DOHH2 (cell line): Measurements from ENCODE around the gene CERS6.

Experiments
- H3F3A ChIP-seq: fragments of 200-600 bp; sonication (generic), shearing (Covaris generic); 2 replicates; pipeline ENCODE4 v1.6.0; 2016; ENCODE audit warnings: antibody characterized with exemption, mild to moderate bottlenecking; ENCODE audit not compliant: control insufficient read depth, insufficient read depth
- H3K27ac ChIP-seq: fragments of 200-600 bp; sonication (generic); 2 replicates; pipeline ENCODE4 v1.5.1; 2014; ENCODE audit warnings: low read depth, mild to moderate bottlenecking, low read length, moderate library complexity
- H3K27me3 ChIP-seq: fragments of 200-600 bp; sonication (generic); 2 replicates; pipeline ENCODE4 v1.6.1; 2014; ENCODE audit warnings: mild to moderate bottlenecking, low read length, mixed read lengths; ENCODE audit not compliant: control insufficient read depth
- H3K36me3 ChIP-seq: fragments of 200-600 bp; sonication (generic); 2 replicates; pipeline ENCODE4 v1.6.1; 2014; ENCODE audit warnings: mild to moderate bottlenecking, low read length, moderate library complexity, mixed read lengths; ENCODE audit not compliant: control insufficient read depth
- H3K4me1 ChIP-seq: fragments of 200-600 bp; sonication (generic); 2 replicates; pipeline ENCODE4 v1.6.1; 2014; ENCODE audit warnings: mild to moderate bottlenecking, low read length, mixed read lengths; ENCODE audit not compliant: control insufficient read depth
- H3K4me2 ChIP-seq: fragments of 200-600 bp; sonication (generic); 2 replicates; pipeline ENCODE4 v1.6.0; 2014; ENCODE audit warnings: mild to moderate bottlenecking, low read length, moderate library complexity
- H3K4me3 ChIP-seq: fragments of 200-600 bp; sonication (generic); 2 replicates; pipeline ENCODE4 v1.5.1; 2014; ENCODE audit warnings: mild to moderate bottlenecking, low read length, mixed read lengths
- H3K79me2 ChIP-seq: fragments of 200-600 bp; sonication (generic); 2 replicates; pipeline ENCODE4 v1.6.1; 2014; ENCODE audit warnings: mild to moderate bottlenecking, low read length, mixed read lengths; ENCODE audit not compliant: control insufficient read depth
- H3K9me2 ChIP-seq: fragments of 200-600 bp; sonication (generic); replicated peaks from 2 replicates; pipeline ENCODE4 v1.6.1; 2014; ENCODE audit warnings: mild to moderate bottlenecking, low read length, mixed read lengths; ENCODE audit not compliant: control insufficient read depth
- H3K9me3 ChIP-seq: fragments of 200-600 bp; sonication (generic); 2 replicates; pipeline ENCODE4 v1.6.1; 2014; ENCODE audit warnings: antibody characterized with exemption, low read length, mixed read lengths; ENCODE audit not compliant: control insufficient read depth, insufficient read depth
- H4K20me1 ChIP-seq: fragments of 200-600 bp; sonication (generic); 2 replicates; pipeline ENCODE4 v1.6.0; 2014; ENCODE audit warnings: low read depth, mild to moderate bottlenecking, antibody characterized with exemption, low read length, moderate library complexity; ENCODE audit not compliant: control insufficient read depth, insufficient read depth
- CTCF ChIP-seq: fragments of 200-600 bp; sonication (generic); IDR thresholded peaks from one replicate; pipeline ENCODE4 v1.5.1; 2014; ENCODE audit warnings: antibody characterized with exemption, mild to moderate bottlenecking, low read depth, low read length; ENCODE audit not compliant: poor library complexity, severe bottlenecking
- EZH2phosphoT487 ChIP-seq: fragments of 200-600 bp; sonication (generic); IDR thresholded peaks from 2 replicates; pipeline ENCODE4 v1.6.1; 2017; ENCODE audit warnings: borderline replicate concordance, mild to moderate bottlenecking, antibody characterized with exemption, low read length, moderate library complexity, mixed read lengths

The CERS6 gene

GRCh38 chr2:168468354-168468753 is 12.3 kb downstream of the CERS6 start:
- Histone ChIP-seq H3K4me3 (no peak overlapping the region), H3K9me3 (no peaks in the 10 kb centered on the region), H3F3A (no peaks in the 10 kb centered on the region), H3K27me3 (no peaks in the 10 kb centered on the region; the same call in none of the 2 replicates), H4K20me1 (no peaks in the 10 kb centered on the region), H3K36me3 (no peaks in the 10 kb centered on the region), H3K4me2 (no peak overlapping the region), H3K9me2 (no peaks in the 10 kb centered on the region), H3K4me1 (no peaks in the 10 kb centered on the region), H3K79me2 (no peaks in the 10 kb centered on the region), H3K27ac (no peak overlapping the region)
- no peak for TF ChIP-seq CTCF
- no peak for TF ChIP-seq EZH2phosphoT487

- H3K4me2 ChIP-seq = no peak overlapping the region
- H3F3A ChIP-seq = no peaks in the 10 kb centered on the region
- H3K36me3 ChIP-seq = no peaks in the 10 kb centered on the region
- H4K20me1 ChIP-seq = no peaks in the 10 kb centered on the region
- H3K4me3 ChIP-seq = no peak overlapping the region
- H3K27ac ChIP-seq = no peak overlapping the region
- no peaks in the 10 kb centered on the region; the same call in none of the 2 replicates for H3K27me3 ChIP-seq
- no peak for TF ChIP-seq CTCF
- no peaks in the 10 kb centered on the region for H3K9me3 ChIP-seq
- H3K9me2 ChIP-seq = no peaks in the 10 kb centered on the region
- H3K79me2 ChIP-seq = no peaks in the 10 kb centered on the region
- no peaks in the 10 kb centered on the region for H3K4me1 ChIP-seq
Observed at GRCh38 chr2:168469281-168469988, 13.4 kb downstream of the CERS6 start.

GRCh38 chr2:168470320-168471162 is 14.5 kb downstream of the CERS6 start:
- H3K79me2 ChIP-seq = no peaks in the 10 kb centered on the region
- H3F3A ChIP-seq = no peaks in the 10 kb centered on the region
- no peaks in the 10 kb centered on the region for H3K4me1 ChIP-seq
- no peak overlapping the region for H3K27ac ChIP-seq
- no peaks in the 10 kb centered on the region for H3K36me3 ChIP-seq
- no peaks in the 10 kb centered on the region for H4K20me1 ChIP-seq
- TF ChIP-seq CTCF (no peak), EZH2phosphoT487 (no peak)
- H3K27me3 ChIP-seq = no peaks in the 10 kb centered on the region; the same call in none of the 2 replicates
- no peak overlapping the region for H3K4me2 ChIP-seq
- H3K9me2 ChIP-seq = no peaks in the 10 kb centered on the region
- no peak overlapping the region for H3K4me3 ChIP-seq
- no peaks in the 10 kb centered on the region for H3K9me3 ChIP-seq
